Fibroblast of lung (primary cell): ENCODE data around the gene R3HCC1L. TPM values are rescaled to one million over a fixed set of nuclear protein-coding genes. Genes with fewer than 3 reads are reported as not detected.

Experiments used
- DNase-seq, 2 donors: peaks; one replicate each; pipeline versions ENCODE4 v3.0.0 to v3.0.0-alpha.2; 2010; ENCODE audit warnings: low read depth in 2 of 2
- H2AFZ ChIP-seq: 2 replicates; pipeline ENCODE4 v1.5.1; 2012; ENCODE audit warnings: low read length, control low read depth, inconsistent platforms
- H3K27ac ChIP-seq: 2 replicates; pipeline ENCODE4 v1.5.1; 2011; ENCODE audit warnings: low read length, control low read depth; ENCODE audit not compliant: insufficient read depth
- H3K27me3 ChIP-seq: 2 replicates; pipeline ENCODE4 v1.5.1; 2011; ENCODE audit warnings: mild to moderate bottlenecking, low read length; ENCODE audit not compliant: control insufficient read depth, insufficient read depth
- H3K36me3 ChIP-seq: 2 replicates; pipeline ENCODE4 v1.5.1; 2011; ENCODE audit warnings: low read length; ENCODE audit not compliant: control insufficient read depth, insufficient read depth
- H3K4me1 ChIP-seq: 2 replicates; pipeline ENCODE4 v1.5.1; 2011; ENCODE audit warnings: low read length; ENCODE audit not compliant: control insufficient read depth, insufficient read depth; ENCODE audit errors: extremely low read depth
- H3K4me2 ChIP-seq: 2 replicates; pipeline ENCODE4 v1.5.1; 2011; ENCODE audit warnings: low read length, control low read depth; ENCODE audit not compliant: insufficient read depth; ENCODE audit errors: extremely low read depth
- H3K4me3 ChIP-seq, 4 experiments: fragments of 200-600 bp in 1 of 4; sonication (generic) in 1 of 4; replicated peaks in 1 of 4; 2 replicates each; pipeline ENCODE4 v1.5.1; 2011 to 2016; ENCODE audit warnings: low read length in 4 of 4, low read depth in 3 of 4, mild to moderate bottlenecking in 3 of 4, control low read depth in 2 of 4, inconsistent platforms in 1 of 4, mixed read lengths in 1 of 4; ENCODE audit not compliant: insufficient read depth in 1 of 4; ENCODE audit errors: control extremely low read depth in 1 of 4
- H3K79me2 ChIP-seq: 2 replicates; pipeline ENCODE4 v1.5.1; 2012; ENCODE audit warnings: mild to moderate bottlenecking, low read length, inconsistent platforms; ENCODE audit not compliant: control insufficient read depth, insufficient read depth
- H3K9ac ChIP-seq: 2 replicates; pipeline ENCODE4 v1.5.1; 2011; ENCODE audit warnings: mild to moderate bottlenecking, low read length, control low read depth; ENCODE audit not compliant: insufficient read depth
- H3K9me3 ChIP-seq: 2 replicates; pipeline ENCODE4 v1.5.1; 2012; ENCODE audit warnings: low read depth, low read length; ENCODE audit not compliant: control insufficient read depth, insufficient read depth
- H4K20me1 ChIP-seq: 2 replicates; pipeline ENCODE4 v1.5.1; 2011; ENCODE audit warnings: low read length; ENCODE audit not compliant: control insufficient read depth, insufficient read depth; ENCODE audit errors: extremely low read depth
- EZH2 ChIP-seq: IDR thresholded peaks from 2 replicates; pipeline ENCODE4 v1.5.1; 2012; ENCODE audit warnings: low read length, control low read depth, mild to moderate bottlenecking; ENCODE audit errors: missing control alignments
- polyA plus RNA-seq, 2 donors: library from polyadenylated mRNA; depleted of rRNA in 1 of 2; stranded (reverse) in 1 of 2; unstranded in 1 of 2; fragments of >200 nt; gene quantifications; 2 replicates each; pipeline ENCODE4 v1.2.1, GENCODE V29; 2011 to 2012; ENCODE audit warnings: missing spikeins in 1 of 2
- total RNA-seq: library from RNA; depleted of rRNA; stranded (reverse); fragments of >200 nt; gene quantifications from 2 replicates; pipeline ENCODE4 v1.2.1, GENCODE V29; 2014
- TF ChIP-seq, protein P1 (sequence below), 2 donors: IDR thresholded peaks in 1 of 2; conservative IDR thresholded peaks in 1 of 2; 1 replicate in 1 of 2; 2 replicates in 1 of 2; pipeline ENCODE4 v1.5.1; 2011 to 2012; ENCODE audit warnings: low read length in 2 of 2, control low read depth in 1 of 2, inconsistent platforms in 1 of 2, low read depth in 1 of 2, mild to moderate bottlenecking in 1 of 2

The R3HCC1L gene
- total and polyA plus RNA-seq, 2 donors (not counting 1 experiment from before 2014, with no cell fraction given) = 11.1 to 19.5 TPM

DNA sequence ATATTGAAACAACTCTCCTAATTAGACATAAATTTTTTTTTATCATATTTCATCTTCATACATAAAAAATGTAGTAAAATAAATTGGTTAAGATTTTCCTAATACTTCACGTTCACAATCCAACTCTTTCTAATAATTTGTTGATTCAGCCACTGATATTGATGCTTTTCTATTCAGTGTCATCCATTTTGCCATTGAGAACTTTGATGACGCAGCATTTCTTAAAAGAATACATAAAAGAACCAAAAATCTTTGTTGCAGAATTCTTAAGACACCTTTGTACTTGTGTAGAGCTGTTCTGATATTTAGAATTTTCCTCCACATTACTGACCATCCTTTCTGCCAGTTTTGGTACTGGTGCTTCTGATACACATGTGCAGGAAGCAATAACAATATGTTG lies 80.9 kb downstream of the R3HCC1L start:
- H3K9me3 ChIP-seq = no peaks in the 10 kb centered on the region
- H3K27me3 ChIP-seq = no peaks in the 10 kb centered on the region
- H3K4me3 ChIP-seq = no peak overlapping the region
- H2AFZ ChIP-seq = no peak overlapping the region
- H3K9ac ChIP-seq = no peak overlapping the region
- TF ChIP-seq, protein P1, sequence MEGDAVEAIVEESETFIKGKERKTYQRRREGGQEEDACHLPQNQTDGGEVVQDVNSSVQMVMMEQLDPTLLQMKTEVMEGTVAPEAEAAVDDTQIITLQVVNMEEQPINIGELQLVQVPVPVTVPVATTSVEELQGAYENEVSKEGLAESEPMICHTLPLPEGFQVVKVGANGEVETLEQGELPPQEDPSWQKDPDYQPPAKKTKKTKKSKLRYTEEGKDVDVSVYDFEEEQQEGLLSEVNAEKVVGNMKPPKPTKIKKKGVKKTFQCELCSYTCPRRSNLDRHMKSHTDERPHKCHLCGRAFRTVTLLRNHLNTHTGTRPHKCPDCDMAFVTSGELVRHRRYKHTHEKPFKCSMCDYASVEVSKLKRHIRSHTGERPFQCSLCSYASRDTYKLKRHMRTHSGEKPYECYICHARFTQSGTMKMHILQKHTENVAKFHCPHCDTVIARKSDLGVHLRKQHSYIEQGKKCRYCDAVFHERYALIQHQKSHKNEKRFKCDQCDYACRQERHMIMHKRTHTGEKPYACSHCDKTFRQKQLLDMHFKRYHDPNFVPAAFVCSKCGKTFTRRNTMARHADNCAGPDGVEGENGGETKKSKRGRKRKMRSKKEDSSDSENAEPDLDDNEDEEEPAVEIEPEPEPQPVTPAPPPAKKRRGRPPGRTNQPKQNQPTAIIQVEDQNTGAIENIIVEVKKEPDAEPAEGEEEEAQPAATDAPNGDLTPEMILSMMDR (conservative IDR thresholded peaks at IDR 0.05 in 1 of 2, IDR thresholded peaks at IDR 0.05 in 1 of 2; ENCODE audit: low read depth in 1 of 2, low read length in 2 of 2) = no peak
- no peak for TF ChIP-seq EZH2
- no peaks in the 10 kb centered on the region for H3K79me2 ChIP-seq
- H3K4me2 ChIP-seq = no peak overlapping the region
- H4K20me1 ChIP-seq = no peaks in the 10 kb centered on the region
- no peaks in the 10 kb centered on the region for H3K36me3 ChIP-seq
- no peaks in the 10 kb centered on the region for H3K4me1 ChIP-seq
- DNase-seq = no peak
- no peak overlapping the region for H3K27ac ChIP-seq

- H3K4me1 ChIP-seq = no peaks in the 10 kb centered on the region
- H3K27me3 ChIP-seq = no peaks in the 10 kb centered on the region
- no peak overlapping the region for H3K27ac ChIP-seq
- no peaks in the 10 kb centered on the region for H3K79me2 ChIP-seq
- no peak overlapping the region for H2AFZ ChIP-seq
- H3K4me3 ChIP-seq = no peak overlapping the region
- H3K4me2 ChIP-seq = no peak overlapping the region
- no peaks in the 10 kb centered on the region for H4K20me1 ChIP-seq
- H3K9me3 ChIP-seq = no peaks in the 10 kb centered on the region
- no peaks in the 10 kb centered on the region for H3K36me3 ChIP-seq
- TF ChIP-seq, protein P1 (conservative IDR thresholded peaks at IDR 0.05 in 1 of 2, IDR thresholded peaks at IDR 0.05 in 1 of 2; ENCODE audit: low read depth in 1 of 2, low read length in 2 of 2) = no peak
- no peak for TF ChIP-seq EZH2
- no peak for DNase-seq
- no peak overlapping the region for H3K9ac ChIP-seq
Measured at GRCh38 chr10:98217801-98218200, 83.3 kb downstream of the R3HCC1L start.

- Histone ChIP-seq H3K27ac (peak overlapping the region; percentile 30), H3K79me2 (peaks cover 15% of the 10 kb centered on the region), H4K20me1 (no peaks in the 10 kb centered on the region), H3K4me2 (no peak overlapping the region), H3K4me1 (peaks cover 18% of the 10 kb centered on the region), H3K4me3 (no peak overlapping the region), H3K27me3 (no peaks in the 10 kb centered on the region), H3K9ac (no peak overlapping the region), H2AFZ (no peak overlapping the region), H3K36me3 (no peaks in the 10 kb centered on the region), H3K9me3 (no peaks in the 10 kb centered on the region)
- TF ChIP-seq EZH2 = no peak
- TF ChIP-seq, protein P1 (conservative IDR thresholded peaks at IDR 0.05 in 1 of 2, IDR thresholded peaks at IDR 0.05 in 1 of 2; ENCODE audit: low read depth in 1 of 2, low read length in 2 of 2) = no peak
- no peak for DNase-seq
Measured at GRCh38 chr10:98223874-98224273, 89.4 kb downstream of the R3HCC1L start.
